IMR-90 (cell line): ENCODE results near the gene ELP4. TPM values are rescaled to one million over a fixed set of nuclear protein-coding genes. Genes with fewer than 3 reads are reported as not detected.

ENCODE experiments used
- ATAC-seq: fragments of 200-7000 bp; cut with Tn5 transposase; 2 replicates; pipeline ENCODE4 v1.9.1; 2020; ENCODE audit warnings: low read depth, mild to moderate bottlenecking, moderate library complexity
- BruUV-seq: library from RNA; stranded (reverse); fragments of 400-500 nt; replicated peaks from 2 replicates; lab custom pipeline; 2021; lab: Mats Ljungman, UMichigan
- CTCF ChIA-PET: fragments of 300-600 bp; formaldehyde crosslinking; extraction: SDS; loops from one replicate; lab custom pipeline; 2021; ENCODE audit warnings: antibody characterized with exemption; lab: Yijun Ruan, JAX
- POLR2A ChIA-PET: fragments of 300-600 bp; sonication (Branson Sonifier 250); formaldehyde crosslinking; loops from one replicate; lab custom pipeline; 2022; ENCODE audit warnings: antibody characterized with exemption; ENCODE audit not compliant: unreplicated experiment; lab: Charles Lee
- DNase-seq: peaks from one replicate; pipeline ENCODE4 v3.0.0; 2013
- H2AFZ ChIP-seq: replicated peaks from 2 replicates; pipeline ENCODE3; 2013; ENCODE audit warnings: low read length, mild to moderate bottlenecking; ENCODE audit not compliant: poor library complexity
- H2AK5ac ChIP-seq: 2 replicates; pipeline ENCODE4 v1.6.1; 2013; ENCODE audit warnings: low read depth, low read length, inconsistent platforms
- H2AK9ac ChIP-seq: replicated peaks from 2 replicates; pipeline ENCODE3; 2013; ENCODE audit warnings: mild to moderate bottlenecking, low read depth, low read length, moderate library complexity; ENCODE audit not compliant: poor library complexity
- H2BK120ac ChIP-seq: 2 replicates; pipeline ENCODE4 v1.6.1; 2013; ENCODE audit warnings: low read depth, low read length, inconsistent platforms
- H2BK15ac ChIP-seq: 3 replicates; pipeline ENCODE4 v1.6.1; 2013; ENCODE audit warnings: low read depth, low read length, inconsistent platforms
- H2BK20ac ChIP-seq: 2 replicates; pipeline ENCODE4 v1.6.1; 2013; ENCODE audit warnings: low read depth, mild to moderate bottlenecking, inconsistent platforms, low read length, moderate library complexity
- H2BK5ac ChIP-seq: 2 replicates; pipeline ENCODE4 v1.6.1; 2013; ENCODE audit warnings: mild to moderate bottlenecking, low read depth, low read length, inconsistent platforms; ENCODE audit not compliant: poor library complexity, severe bottlenecking
- H3K14ac ChIP-seq: replicated peaks from 2 replicates; pipeline ENCODE4 v1.6.1; 2013; ENCODE audit warnings: low read depth, low read length, inconsistent platforms
- H3K18ac ChIP-seq: 2 replicates; pipeline ENCODE4 v1.6.1; 2013; ENCODE audit warnings: low read depth, low read length, control low read depth
- H3K23ac ChIP-seq: 2 replicates; pipeline ENCODE4 v1.6.1; 2013; ENCODE audit warnings: low read depth, low read length, inconsistent platforms
- H3K27ac ChIP-seq: 2 replicates; pipeline ENCODE4 v1.5.1; 2013; ENCODE audit warnings: mild to moderate bottlenecking, control low read depth, low read length; ENCODE audit not compliant: insufficient read depth
- H3K27me3 ChIP-seq: 2 replicates; pipeline ENCODE4 v1.6.1; 2013; ENCODE audit warnings: low read length; ENCODE audit not compliant: control insufficient read depth, insufficient read depth
- H3K36me3 ChIP-seq: 2 replicates; pipeline ENCODE4 v1.6.1; 2013; ENCODE audit warnings: low read length, mixed read lengths; ENCODE audit not compliant: control insufficient read depth, insufficient read depth
- H3K4ac ChIP-seq: 2 replicates; pipeline ENCODE4 v1.6.1; 2013; ENCODE audit warnings: low read depth, low read length, inconsistent platforms
- H3K4me1 ChIP-seq: 2 replicates; pipeline ENCODE4 v1.6.1; 2013; ENCODE audit warnings: low read length, mixed read lengths; ENCODE audit not compliant: control insufficient read depth, insufficient read depth
- H3K4me2 ChIP-seq: 2 replicates; pipeline ENCODE4 v1.6.1; 2013; ENCODE audit warnings: low read depth, mild to moderate bottlenecking, control low read depth, low read length, moderate library complexity
- H3K4me3 ChIP-seq: 2 replicates; pipeline ENCODE4 v1.5.1; 2013; ENCODE audit warnings: low read depth, mild to moderate bottlenecking, control low read depth, low read length, moderate library complexity; ENCODE audit not compliant: insufficient read depth
- H3K56ac ChIP-seq: 2 replicates; pipeline ENCODE4 v1.6.1; 2013; ENCODE audit warnings: low read length, inconsistent platforms; ENCODE audit not compliant: insufficient read depth; ENCODE audit errors: extremely low read depth
- H3K79me1 ChIP-seq, 2 experiments: 2 replicates each; pipeline ENCODE4 v1.6.1; 2013; ENCODE audit warnings: low read length in 2 of 2, inconsistent platforms in 1 of 2, low read depth in 1 of 2
- H3K9ac ChIP-seq: 2 replicates; pipeline ENCODE4 v1.6.1; 2013; ENCODE audit warnings: low read depth, low read length, control low read depth
- H3K9me1 ChIP-seq: 2 replicates; pipeline ENCODE4 v1.6.1; 2013; ENCODE audit warnings: low read length, inconsistent platforms; ENCODE audit not compliant: insufficient read depth
- H3K9me3 ChIP-seq: 2 replicates; pipeline ENCODE4 v1.6.1; 2013; ENCODE audit warnings: low read length; ENCODE audit not compliant: control insufficient read depth, insufficient read depth
- H4K20me1 ChIP-seq: 2 replicates; pipeline ENCODE4 v1.6.1; 2013; ENCODE audit warnings: low read length, inconsistent platforms; ENCODE audit not compliant: insufficient read depth
- H4K5ac ChIP-seq: 2 replicates; pipeline ENCODE4 v1.6.1; 2013; ENCODE audit warnings: mild to moderate bottlenecking, low read depth, low read length, control low read depth
- H4K8ac ChIP-seq, 2 experiments: 2 replicates each; pipeline ENCODE4 v1.6.1; 2013; ENCODE audit warnings: low read depth in 2 of 2, low read length in 2 of 2, control low read depth in 1 of 2, inconsistent platforms in 1 of 2
- H4K91ac ChIP-seq: 2 replicates; pipeline ENCODE4 v1.6.1; 2013; ENCODE audit warnings: low read depth, low read length, inconsistent platforms; ENCODE audit not compliant: insufficient read depth
- BHLHE40 ChIP-seq: fragments of 150-350 bp; IDR thresholded peaks from 2 replicates; pipeline ENCODE4 v1.6.1; 2016; ENCODE audit warnings: mild to moderate bottlenecking, low read depth, low read length
- CHD1 ChIP-seq: IDR thresholded peaks from 2 replicates; pipeline ENCODE4 v1.6.1; 2012; ENCODE audit warnings: low read depth, low read length, improper control_type of control experiment
- NFE2L2 ChIP-seq: fragments of 150-350 bp; IDR thresholded peaks from 2 replicates; pipeline ENCODE4 v1.6.1; 2016; ENCODE audit warnings: low read depth, mild to moderate bottlenecking, low read length
- POLR2A ChIP-seq: IDR thresholded peaks from 2 replicates; pipeline ENCODE4 v1.6.1; 2012; ENCODE audit warnings: mild to moderate bottlenecking, low read depth, low read length
- WGBS, 2 experiments: methylation state at CpG; one replicate each; pipeline versions ENCODE4 v1.1.5 to v1.1.7; 2013; ENCODE audit warnings: missing lambda C conversion rate in 2 of 2; ENCODE audit not compliant: insufficient read length in 1 of 2; ENCODE audit errors: extremely low coverage in 2 of 2; 5-methylcytosine and 5-hydroxymethylcytosine counted together
- dilution Hi-C: fragments of 300-500 bp; cut with HindIII; formaldehyde crosslinking; loops from one replicate; pipeline ENCODE4 v1.14.3; 2018; ENCODE audit warnings: low sequenced_read_pairs; ENCODE audit not compliant: unreplicated experiment
- in situ Hi-C: fragments of 300-500 bp; cut with MboI; formaldehyde crosslinking; loops from 3 replicates; pipeline ENCODE4 v1.14.3; 2019; ENCODE audit warnings: low sequenced_read_pairs, inconsistent platforms, mixed read lengths
- intact Hi-C: fragments of 100-400 bp; cut with micrococcal nuclease; formaldehyde crosslinking; loops from 2 replicates; pipeline ENCODE4 v1.10.0; 2022
- polyA plus RNA-seq, 3 experiments: library from polyadenylated mRNA; depleted of rRNA; stranded (reverse); fragments of >200 nt; gene quantifications; 2 replicates each; pipeline ENCODE4 v1.2.3, GENCODE V29; 2012; ENCODE audit warnings: low replicate concordance in 1 of 3
- total RNA-seq: library from RNA; depleted of rRNA; stranded (reverse); fragments of >200 nt; gene quantifications from 2 replicates; pipeline ENCODE4 v1.2.3, GENCODE V29; 2012

Gene ELP4
- total and polyA plus RNA-seq, 2 of the 4 experiments (the other 2 are of a cell fraction) = 8.4 to 20.4 TPM

DNA sequence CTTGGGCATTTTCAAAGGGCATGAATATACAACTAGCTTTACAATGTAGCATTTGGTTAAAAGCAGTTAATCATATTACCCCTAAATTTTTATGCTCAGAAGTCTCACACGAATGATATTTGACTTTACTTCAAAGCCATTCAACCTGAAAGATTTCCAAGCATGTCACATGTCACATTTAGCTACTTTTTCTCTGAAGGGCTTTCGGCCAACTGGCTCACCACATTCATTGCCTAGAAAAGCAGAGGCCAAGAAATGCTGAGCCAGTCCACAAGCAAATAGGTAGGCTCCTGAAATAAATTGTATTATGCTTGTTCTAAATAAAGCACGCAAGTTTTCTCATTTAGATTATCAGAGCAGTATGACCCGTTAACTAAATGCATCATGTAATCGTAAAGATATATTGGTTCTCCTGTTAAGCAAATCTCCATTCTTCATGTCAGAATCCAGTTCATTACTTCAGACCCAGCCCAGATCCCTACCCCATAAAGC is 271.0 kb downstream of the ELP4 start:
- H2AK9ac ChIP-seq = no peak overlapping the region
- no peaks in the 10 kb centered on the region for H3K79me1 ChIP-seq
- H3K36me3 ChIP-seq = no peaks in the 10 kb centered on the region
- no peaks in the 10 kb centered on the region for H3K27me3 ChIP-seq
- dilution Hi-C loops = no loop called here
- H4K8ac ChIP-seq = no peak overlapping the region
- no peak for ATAC-seq
- no peak overlapping the region for H4K91ac ChIP-seq
- H2AFZ ChIP-seq = no peak overlapping the region
- H4K20me1 ChIP-seq = no peaks in the 10 kb centered on the region
- DNase-seq = no peak
- no peak overlapping the region for H3K9ac ChIP-seq
- H2AK5ac ChIP-seq = no peak overlapping the region
- no peak overlapping the region for H3K14ac ChIP-seq
- TF ChIP-seq BHLHE40 = no peak
- TF ChIP-seq NFE2L2 = no peak
- TF ChIP-seq CHD1 = no peak
- no peak for TF ChIP-seq POLR2A
- peaks cover 3% of the 10 kb centered on the region for H3K4me1 ChIP-seq
- H2BK20ac ChIP-seq = no peak overlapping the region
- no peak overlapping the region for H3K18ac ChIP-seq
- no peak overlapping the region for H2BK5ac ChIP-seq
- H3K4ac ChIP-seq = no peak overlapping the region
- H3K23ac ChIP-seq = no peak overlapping the region
- H4K5ac ChIP-seq = no peak overlapping the region
- H3K9me1 ChIP-seq = peaks cover 5% of the 10 kb centered on the region; the same call in 1 of the 2 replicates
- intact Hi-C loops = loop anchor here (10.0 kb wide), 1 partner anchor 756 kb away; no protein-coding TSS in a partner anchor
- no peak overlapping the region for H3K4me3 ChIP-seq
- H2BK15ac ChIP-seq = no peak overlapping the region
- no peak overlapping the region for H2BK120ac ChIP-seq
- H3K56ac ChIP-seq = no peak overlapping the region
- 33% methylated on average over 1 of the region's 5 CpGs; no CpG with 5 or more reads in 1 of the 2 experiments for WGBS, 2 experiments
- H3K4me2 ChIP-seq = no peak overlapping the region
- H3K9me3 ChIP-seq = no peaks in the 10 kb centered on the region
- ChIA-PET CTCF (no interaction called here), POLR2A (no interaction called here)
- no TSS peak for BruUV-seq
- in situ Hi-C loops = no loop called here
- no peak overlapping the region for H3K27ac ChIP-seq
